Endothelial cell of umbilical vein (primary cell): ENCODE measurements around the gene DERL2. TPM values are rescaled to one million over a fixed set of nuclear protein-coding genes. Genes with fewer than 3 reads are reported as not detected.

Experiments used
- BruUV-seq: library from RNA; stranded (reverse); fragments of 400-500 nt; replicated peaks from 2 replicates; lab custom pipeline; 2021; lab: Mats Ljungman, UMichigan
- CTCF ChIA-PET: fragments of 300-600, 350-600 bp; sonication (Branson Sonifier 250); formaldehyde crosslinking; loops from one replicate; lab custom pipeline; 2021; ENCODE audit warnings: antibody characterized with exemption, inconsistent platforms; lab: Charles Lee
- POLR2A ChIA-PET: fragments of 300-600, 350-600 bp; sonication (Branson Sonifier 250); formaldehyde crosslinking; loops from one replicate; lab custom pipeline; 2021; ENCODE audit warnings: antibody characterized with exemption, inconsistent platforms; lab: Charles Lee
- DNase-seq: peaks from one replicate; pipeline ENCODE4 v3.0.0-alpha.2; 2011; ENCODE audit warnings: low read depth, low spot score
- FAIRE-seq: peaks from 2 replicates; lab custom pipeline; 2011; peaks lifted over from hg19 to GRCh38; lab: Jason Lieb, UNC
- H2AFZ ChIP-seq: 2 replicates; pipeline ENCODE4 v1.6.0; 2012; ENCODE audit warnings: low read depth, low read length, control low read depth, inconsistent platforms
- H3K27ac ChIP-seq: 2 replicates; pipeline ENCODE4 v1.5.1; 2011; ENCODE audit warnings: low read depth, mild to moderate bottlenecking, control low read depth, low read length, moderate library complexity; ENCODE audit not compliant: insufficient read depth
- H3K27me3 ChIP-seq, 2 experiments: 2 replicates each; pipeline versions ENCODE4 v1.6.0 to v1.6.1; 2011; ENCODE audit warnings: low read length in 2 of 2, mixed read lengths in 1 of 2; ENCODE audit not compliant: control insufficient read depth in 2 of 2, insufficient read depth in 2 of 2
- H3K36me3 ChIP-seq, 2 experiments: 2 replicates in 1 of 2; 3 replicates in 1 of 2; pipeline ENCODE4 v1.5.1; 2011; ENCODE audit warnings: low read length in 2 of 2, mild to moderate bottlenecking in 1 of 2, moderate library complexity in 1 of 2; ENCODE audit not compliant: control insufficient read depth in 2 of 2, insufficient read depth in 2 of 2; ENCODE audit errors: extremely low read depth in 1 of 2
- H3K4me1 ChIP-seq: 3 replicates; pipeline ENCODE4 v1.5.1; 2011; ENCODE audit warnings: mild to moderate bottlenecking, low read length; ENCODE audit not compliant: control insufficient read depth, insufficient read depth; ENCODE audit errors: extremely low read depth
- H3K4me2 ChIP-seq: 2 replicates; pipeline ENCODE4 v1.6.1; 2011; ENCODE audit warnings: low read length, control low read depth, mixed read lengths; ENCODE audit not compliant: insufficient read depth
- H3K4me3 ChIP-seq, 3 experiments: fragments of 200-600 bp in 1 of 3; sonication (generic), shearing (Covaris generic) in 1 of 3; replicated peaks in 1 of 3; 2 replicates each; pipeline ENCODE4 v1.5.1; 2011 to 2016; ENCODE audit warnings: control low read depth in 3 of 3, low read length in 3 of 3, mild to moderate bottlenecking in 2 of 3, inconsistent platforms in 1 of 3, low read depth in 1 of 3, moderate library complexity in 1 of 3; ENCODE audit not compliant: insufficient read depth in 1 of 3
- H3K79me2 ChIP-seq: 2 replicates; pipeline ENCODE4 v1.6.0; 2012; ENCODE audit warnings: low read length, inconsistent platforms; ENCODE audit not compliant: control insufficient read depth, insufficient read depth
- H3K9ac ChIP-seq: replicated peaks from 2 replicates; pipeline ENCODE3; 2011; ENCODE audit warnings: low read length, control low read depth; ENCODE audit not compliant: insufficient read depth; ENCODE audit errors: extremely low read depth
- H3K9me1 ChIP-seq: replicated peaks from 3 replicates; pipeline ENCODE4 v1.6.0; 2011; ENCODE audit warnings: mild to moderate bottlenecking, low read length; ENCODE audit not compliant: control insufficient read depth, insufficient read depth; ENCODE audit errors: extremely low read depth
- H3K9me3 ChIP-seq: replicated peaks from 2 replicates; pipeline ENCODE4 v1.5.1; 2012; ENCODE audit warnings: low read length, inconsistent platforms; ENCODE audit not compliant: control insufficient read depth, insufficient read depth
- H4K20me1 ChIP-seq: replicated peaks from 2 replicates; pipeline ENCODE3; 2011; ENCODE audit warnings: mild to moderate bottlenecking, low read length; ENCODE audit not compliant: control insufficient read depth, insufficient read depth; ENCODE audit errors: extremely low read depth
- EZH2 ChIP-seq: IDR thresholded peaks from 2 replicates; pipeline ENCODE4 v1.6.1; 2012; ENCODE audit warnings: borderline replicate concordance, low read depth, mild to moderate bottlenecking, moderate library complexity, low read length, inconsistent platforms; ENCODE audit not compliant: severe bottlenecking
- FOS ChIP-seq: IDR thresholded peaks from 2 replicates; pipeline ENCODE4 v1.6.1; 2011; ENCODE audit warnings: mild to moderate bottlenecking, low read length, moderate library complexity, borderline replicate concordance; ENCODE audit not compliant: insufficient read depth
- GATA2 ChIP-seq: IDR thresholded peaks from 2 replicates; pipeline ENCODE4 v1.7.0; 2011; ENCODE audit warnings: low read depth, mild to moderate bottlenecking, moderate library complexity, mixed read lengths, low read length; ENCODE audit not compliant: insufficient read length, insufficient read depth
- JUN ChIP-seq: IDR thresholded peaks from 2 replicates; pipeline ENCODE4 v1.6.1; 2011; ENCODE audit warnings: borderline replicate concordance, low read depth; ENCODE audit not compliant: insufficient read length, insufficient read depth
- MYC ChIP-seq: IDR thresholded peaks from one replicate; pipeline ENCODE4 v1.6.1; 2011; ENCODE audit warnings: mild to moderate bottlenecking, low read depth, low read length
- POLR2A ChIP-seq: IDR thresholded peaks from 2 replicates; pipeline ENCODE4 v1.6.1; 2012; ENCODE audit warnings: low read depth, mild to moderate bottlenecking, control low read depth, low read length
- POLR2AphosphoS5 ChIP-seq: IDR thresholded peaks from 2 replicates; pipeline ENCODE4 v1.6.1; 2012; ENCODE audit warnings: low read depth, mild to moderate bottlenecking, control low read depth, low read length, moderate library complexity; ENCODE audit not compliant: insufficient read depth
- dilution Hi-C: fragments of 300-500 bp; cut with MboI; formaldehyde crosslinking; loops from one replicate; pipeline ENCODE4 v1.15.0; 2019; ENCODE audit warnings: low sequenced_read_pairs; ENCODE audit not compliant: extremely low pct_ligation_motif_present
- intact Hi-C: fragments of 100-400 bp; cut with micrococcal nuclease; formaldehyde crosslinking; loops from one replicate; pipeline ENCODE4 v1.10.0; 2022
- polyA plus RNA-seq, 4 experiments: library from polyadenylated mRNA; depleted of rRNA in 3 of 4; stranded (reverse) in 3 of 4; unstranded in 1 of 4; fragments of >200 nt; gene quantifications; 2 replicates each; pipeline versions ENCODE4 v1.2.1 to v1.2.3, GENCODE V29; 2011 to 2012; ENCODE audit warnings: missing spikeins in 1 of 4
- total RNA-seq: library from RNA; stranded (reverse); gene quantifications from 2 replicates; pipeline ENCODE4 v1.2.3, GENCODE V29; 2021
- TF ChIP-seq, protein P1 (sequence below), 2 donors: IDR thresholded peaks; 1 replicate in 1 of 2; 2 replicates in 1 of 2; pipeline ENCODE4 v1.5.1; 2011; ENCODE audit warnings: low read length in 2 of 2, mild to moderate bottlenecking in 2 of 2, moderate library complexity in 2 of 2, control low read depth in 1 of 2, inconsistent platforms in 1 of 2, low read depth in 1 of 2; ENCODE audit not compliant: insufficient read depth in 1 of 2; ENCODE audit errors: extremely low read depth in 1 of 2
- TF ChIP-seq, protein P2 (sequence below): IDR thresholded peaks from 2 replicates; pipeline ENCODE4 v1.6.1; 2011; ENCODE audit not compliant: insufficient read depth, insufficient read length

The DERL2 gene
- total and polyA plus RNA-seq, 2 donors (not counting 3 experiments of a cell fraction or from before 2014, with no cell fraction given), result 84.5 to 117 TPM

DNA sequence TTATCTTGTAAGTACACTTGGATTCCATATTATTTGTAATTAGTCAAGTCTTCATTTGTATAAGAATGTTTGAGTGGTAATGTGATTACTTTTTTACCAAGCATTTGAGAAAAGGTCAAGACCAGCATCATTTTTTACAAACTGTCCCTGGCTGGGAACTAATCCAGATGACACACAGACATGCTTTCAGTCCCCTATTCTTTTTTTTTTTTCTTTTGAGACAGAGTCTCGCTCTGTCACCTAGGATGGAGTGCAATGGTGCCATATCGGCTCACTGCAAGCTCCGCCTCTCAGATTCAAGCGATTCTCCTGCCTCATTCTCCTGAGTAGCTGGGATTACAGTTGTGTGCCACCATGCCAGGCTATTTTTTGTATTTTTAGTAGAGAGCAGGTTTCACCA, 4.5 kb downstream of the DERL2 start:
- H3K27me3 ChIP-seq, result no peaks in the 10 kb centered on the region
- H3K27ac ChIP-seq, result no peak overlapping the region
- no peaks in the 10 kb centered on the region for H4K20me1 ChIP-seq
- H3K9me1 ChIP-seq, result no peaks in the 10 kb centered on the region
- H3K4me2 ChIP-seq, result no peak overlapping the region
- no peak for FAIRE-seq
- POLR2A ChIA-PET, result no interaction called here
- H3K36me3 ChIP-seq, result peaks cover 22 to 42% of the 10 kb centered on the region in 2 experiments
- no peak for DNase-seq
- no peak overlapping the region for H3K4me3 ChIP-seq
- no peak overlapping the region for H2AFZ ChIP-seq
- peaks cover 10% of the 10 kb centered on the region for H3K4me1 ChIP-seq
- CTCF ChIA-PET, result no interaction called here
- TF ChIP-seq FOS (no peak), GATA2 (no peak), EZH2 (no peak), POLR2AphosphoS5 (no peak), JUN (no peak), MYC (no peak), POLR2A (no peak)
- TF ChIP-seq, protein P1, sequence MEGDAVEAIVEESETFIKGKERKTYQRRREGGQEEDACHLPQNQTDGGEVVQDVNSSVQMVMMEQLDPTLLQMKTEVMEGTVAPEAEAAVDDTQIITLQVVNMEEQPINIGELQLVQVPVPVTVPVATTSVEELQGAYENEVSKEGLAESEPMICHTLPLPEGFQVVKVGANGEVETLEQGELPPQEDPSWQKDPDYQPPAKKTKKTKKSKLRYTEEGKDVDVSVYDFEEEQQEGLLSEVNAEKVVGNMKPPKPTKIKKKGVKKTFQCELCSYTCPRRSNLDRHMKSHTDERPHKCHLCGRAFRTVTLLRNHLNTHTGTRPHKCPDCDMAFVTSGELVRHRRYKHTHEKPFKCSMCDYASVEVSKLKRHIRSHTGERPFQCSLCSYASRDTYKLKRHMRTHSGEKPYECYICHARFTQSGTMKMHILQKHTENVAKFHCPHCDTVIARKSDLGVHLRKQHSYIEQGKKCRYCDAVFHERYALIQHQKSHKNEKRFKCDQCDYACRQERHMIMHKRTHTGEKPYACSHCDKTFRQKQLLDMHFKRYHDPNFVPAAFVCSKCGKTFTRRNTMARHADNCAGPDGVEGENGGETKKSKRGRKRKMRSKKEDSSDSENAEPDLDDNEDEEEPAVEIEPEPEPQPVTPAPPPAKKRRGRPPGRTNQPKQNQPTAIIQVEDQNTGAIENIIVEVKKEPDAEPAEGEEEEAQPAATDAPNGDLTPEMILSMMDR (IDR thresholded peaks at IDR 0.05; ENCODE audit: extremely low read depth in 1 of 2, insufficient read depth in 1 of 2, low read depth in 1 of 2, low read length in 2 of 2), result no peak
- TF ChIP-seq, protein P2, sequence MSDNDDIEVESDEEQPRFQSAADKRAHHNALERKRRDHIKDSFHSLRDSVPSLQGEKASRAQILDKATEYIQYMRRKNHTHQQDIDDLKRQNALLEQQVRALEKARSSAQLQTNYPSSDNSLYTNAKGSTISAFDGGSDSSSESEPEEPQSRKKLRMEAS, result no peak
- H3K9me3 ChIP-seq, result no peaks in the 10 kb centered on the region
- intact Hi-C loops (no loop called here), dilution Hi-C loops (no loop called here)
- no peak overlapping the region for H3K9ac ChIP-seq
- BruUV-seq, result no TSS peak
- H3K79me2 ChIP-seq, result peaks cover 40% of the 10 kb centered on the region
